ELR (cell line): ENCODE results near the gene SMG5.

Experiments
- DNase-seq: peaks from one replicate; pipeline ENCODE4 v3.0.0-alpha.2; 2015; ENCODE audit warnings: low read depth

Gene SMG5

DNA sequence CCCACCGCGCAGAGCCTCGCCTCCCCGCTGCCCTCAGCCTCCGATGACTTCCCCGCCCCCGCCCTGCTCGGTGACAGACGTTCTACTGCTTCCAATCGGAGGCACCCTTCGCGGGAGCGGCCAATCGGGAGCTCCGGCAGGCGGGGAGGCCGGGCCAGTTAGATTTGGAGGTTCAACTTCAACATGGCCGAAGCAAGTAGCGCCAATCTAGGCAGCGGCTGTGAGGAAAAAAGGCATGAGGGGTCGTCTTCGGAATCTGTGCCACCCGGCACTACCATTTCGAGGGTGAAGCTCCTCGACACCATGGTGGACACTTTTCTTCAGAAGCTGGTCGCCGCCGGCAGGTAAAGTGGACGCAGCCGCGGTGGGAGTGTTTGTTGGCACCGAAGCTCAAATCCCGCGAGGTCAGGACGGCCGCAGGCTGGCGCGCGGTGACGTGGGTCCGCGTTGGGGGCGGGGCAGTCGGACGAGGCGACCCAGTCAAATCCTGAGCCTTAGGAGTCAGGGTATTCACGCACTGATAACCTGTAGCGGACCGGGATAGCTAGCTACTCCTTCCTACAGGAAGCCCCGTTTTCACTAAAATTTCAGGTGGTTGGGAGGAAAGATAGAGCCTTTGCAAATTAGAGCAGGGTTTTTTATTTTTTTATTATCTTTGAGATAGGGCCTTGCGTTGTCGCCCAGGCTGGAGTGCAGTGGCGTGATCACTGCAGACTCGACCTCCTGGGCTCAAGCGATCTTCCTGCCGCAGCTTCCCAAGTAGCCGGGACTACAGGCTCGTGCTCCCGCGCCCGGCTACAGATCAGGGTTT lies 69.6 kb downstream of the SMG5 start, which contains the start of gene PMF1:
TSS of gene PMF1 (plus strand) at position 175 of the 811 bp plus-strand sequence. CDS start at position 184, 9 bp downstream.
- DNase-seq, result peak; percentile 98

DNA sequence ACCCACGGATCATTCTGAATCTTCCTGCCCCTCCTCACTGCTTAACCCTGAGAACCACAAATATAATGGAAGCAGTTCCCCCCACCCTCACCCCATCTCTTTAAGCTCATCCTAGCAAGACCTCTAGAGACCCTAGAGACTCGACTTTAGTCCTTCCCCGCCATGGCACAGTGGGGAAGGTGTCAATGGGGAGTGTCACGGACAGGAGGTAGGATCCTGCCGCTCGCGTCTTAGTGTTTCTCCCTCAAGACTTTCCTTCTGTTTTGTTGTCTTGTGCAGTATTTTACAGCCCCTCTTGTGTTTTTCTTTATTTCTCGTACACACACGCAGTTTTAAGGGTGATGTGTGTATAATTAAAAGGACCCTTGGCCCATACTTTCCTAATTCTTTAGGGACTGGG lies 70.5 kb downstream of the SMG5 start:
- no peak for DNase-seq

DNA sequence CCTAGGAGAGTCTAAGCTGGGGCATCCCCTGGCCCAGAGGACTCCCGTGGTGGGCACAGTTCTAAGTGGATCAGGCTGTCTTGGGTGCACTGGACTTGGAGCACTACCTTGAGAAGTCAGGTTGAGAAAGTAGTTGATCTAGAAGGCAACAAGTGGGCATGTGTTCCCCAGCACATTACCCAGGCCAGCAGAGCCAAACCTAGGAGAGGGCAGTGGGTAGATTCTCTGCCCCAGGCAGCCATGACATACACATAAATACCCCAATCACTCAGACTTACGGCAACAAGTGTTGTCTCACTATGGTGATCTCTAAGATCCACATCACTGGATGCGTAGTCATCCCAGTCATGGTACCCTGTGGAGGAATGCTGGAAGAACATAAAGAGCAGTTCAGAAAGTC lies 71.4 kb downstream of the SMG5 start:
- peak; percentile 29 for DNase-seq

DNA sequence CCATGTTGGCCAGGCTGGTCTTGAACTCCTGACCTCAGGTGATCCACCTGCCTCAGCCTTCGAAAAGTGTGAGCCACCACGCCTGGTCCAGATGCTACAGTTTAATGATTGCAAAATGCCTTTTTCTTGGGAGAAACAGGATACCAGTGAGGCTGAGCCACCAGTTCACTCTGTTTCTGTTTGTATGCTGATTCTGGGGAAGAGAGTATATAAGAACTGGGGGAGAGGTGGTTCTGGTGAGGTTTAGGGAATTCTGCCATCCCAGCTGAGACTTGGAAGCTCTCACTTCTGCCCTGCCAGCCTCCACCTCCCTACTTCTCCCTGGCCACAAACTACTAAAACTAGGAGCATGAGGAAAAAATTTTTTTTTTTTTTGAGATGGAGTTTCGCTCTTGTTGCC lies 77.9 kb downstream of the SMG5 start:
- no peak for DNase-seq

DNA sequence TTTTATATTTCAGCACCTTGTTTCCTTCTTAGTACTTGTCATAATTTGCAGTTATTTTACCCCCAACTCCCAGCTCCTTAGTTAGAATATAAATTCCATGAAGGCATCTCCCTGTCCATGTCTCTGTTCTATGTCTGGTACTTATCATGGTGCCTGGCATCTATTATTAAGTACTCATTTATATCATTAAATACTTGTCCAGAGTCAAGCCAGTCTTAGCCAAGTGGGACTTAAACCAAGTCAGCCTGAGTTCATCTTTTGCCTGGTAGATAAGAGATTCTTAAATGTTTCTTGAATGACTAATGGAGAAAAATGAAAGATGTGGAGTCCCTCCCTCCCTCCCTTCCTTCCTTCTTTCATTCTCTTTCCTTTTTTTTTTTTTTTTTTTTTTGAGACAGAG lies 79.3 kb downstream of the SMG5 start:
- DNase-seq, result peak; percentile 72

DNA sequence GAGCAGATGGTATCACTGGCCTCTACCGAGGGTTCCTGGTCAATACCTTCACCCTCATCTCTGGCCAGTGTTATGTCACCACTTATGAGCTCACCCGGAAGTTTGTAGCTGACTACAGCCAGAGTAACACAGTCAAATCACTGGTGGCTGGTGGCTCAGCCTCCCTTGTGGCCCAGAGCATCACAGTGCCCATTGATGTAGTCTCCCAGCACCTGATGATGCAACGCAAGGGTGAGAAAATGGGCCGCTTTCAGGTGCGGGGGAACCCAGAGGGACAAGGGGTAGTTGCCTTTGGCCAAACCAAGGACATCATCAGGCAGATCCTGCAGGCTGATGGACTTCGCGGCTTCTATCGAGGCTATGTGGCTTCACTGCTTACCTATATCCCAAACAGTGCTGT lies 82.6 kb downstream of the SMG5 start:
- DNase-seq, result no peak
